HepG2 (cell line): ENCODE results near the gene PCDHA13. TPM values are rescaled to one million over a fixed set of nuclear protein-coding genes. Genes with fewer than 3 reads are reported as not detected.

Experiments
- ATAC-seq: fragments of 200-7000 bp; cut with Tn5 transposase; 3 replicates; pipeline ENCODE4 v1.9.1; 2020; ENCODE audit warnings: mild to moderate bottlenecking, moderate library complexity
- BruUV-seq: library from RNA; stranded (reverse); fragments of 400-500 nt; replicated peaks from 2 replicates; lab custom pipeline; 2021; lab: Mats Ljungman, UMichigan
- CTCF ChIA-PET: fragments of 300-600 bp; formaldehyde crosslinking; extraction: SDS; loops from one replicate; lab custom pipeline; 2021; ENCODE audit warnings: low total read pairs, inconsistent platforms, low intra/inter-chr PET ratio; lab: Yijun Ruan, JAX
- POLR2A ChIA-PET: fragments of 350-600 bp; sonication (Branson Sonifier 250); formaldehyde crosslinking; loops from one replicate; lab custom pipeline; 2020; ENCODE audit warnings: antibody characterized with exemption, inconsistent platforms; lab: Yijun Ruan, JAX
- DNase-seq: peaks from one replicate; pipeline ENCODE4 v3.0.0-alpha.2; 2015; ENCODE audit warnings: low spot score
- FAIRE-seq: peaks from 3 replicates; lab custom pipeline; 2011; peaks lifted over from hg19 to GRCh38; lab: Jason Lieb, UNC
- H2AFZ ChIP-seq: one replicate; pipeline ENCODE4 v1.6.1; 2011; ENCODE audit warnings: low read length, inconsistent platforms
- H3K27ac ChIP-seq: fragments of 300-600 bp; 3 replicates; pipeline ENCODE4 v1.8.0; 2011; ENCODE audit warnings: mixed run types, mild to moderate bottlenecking, mixed read lengths, low read length, inconsistent platforms; ENCODE audit not compliant: insufficient read depth; ENCODE audit errors: extremely low read length
- H3K27me3 ChIP-seq, 2 experiments: fragments of 200-600 bp in 1 of 2; 2 replicates in 1 of 2; 3 replicates in 1 of 2; pipeline versions ENCODE4 v1.6.0 to v1.8.0; 2011; ENCODE audit warnings: low read length in 2 of 2, mild to moderate bottlenecking in 2 of 2, moderate library complexity in 2 of 2, inconsistent platforms in 1 of 2; ENCODE audit not compliant: insufficient read depth in 2 of 2, control insufficient read depth in 1 of 2
- H3K36me3 ChIP-seq, 2 experiments: fragments of 200-600 bp in 1 of 2; replicated peaks in 1 of 2; 2 replicates in 1 of 2; 3 replicates in 1 of 2; pipeline versions ENCODE4 v1.5.1 to v1.8.0; 2011; ENCODE audit warnings: low read length in 2 of 2, inconsistent platforms in 1 of 2; ENCODE audit not compliant: insufficient read depth in 2 of 2, control insufficient read depth in 1 of 2
- H3K4me1 ChIP-seq: 2 replicates; pipeline ENCODE4 v1.5.1; 2012; ENCODE audit warnings: low read length, inconsistent platforms; ENCODE audit not compliant: insufficient read depth
- H3K4me2 ChIP-seq: 2 replicates; pipeline ENCODE4 v1.6.0; 2011; ENCODE audit warnings: low read depth, low read length, inconsistent platforms
- H3K4me3 ChIP-seq, 3 experiments: fragments of 200-600 bp in 1 of 3; sonication (generic), shearing (Covaris generic) in 1 of 3; replicated peaks in 1 of 3; 2 replicates each; pipeline ENCODE4 v1.5.1; 2011 to 2016; ENCODE audit warnings: low read length in 3 of 3, inconsistent platforms in 2 of 3, low read depth in 2 of 3, mild to moderate bottlenecking in 2 of 3, control low read depth in 1 of 3, mixed read lengths in 1 of 3; ENCODE audit not compliant: insufficient read depth in 1 of 3
- H3K79me2 ChIP-seq: one replicate; pipeline ENCODE4 v1.6.1; 2011; ENCODE audit warnings: low read length, inconsistent platforms; ENCODE audit not compliant: insufficient read depth
- H3K9ac ChIP-seq: 2 replicates; pipeline ENCODE4 v1.6.0; 2011; ENCODE audit warnings: mild to moderate bottlenecking, low read depth, low read length, inconsistent platforms; ENCODE audit not compliant: insufficient read depth
- H3K9me3 ChIP-seq: 2 replicates; pipeline ENCODE4 v1.5.1; 2012; ENCODE audit warnings: mild to moderate bottlenecking, low read length
- H4K20me1 ChIP-seq: 2 replicates; pipeline ENCODE4 v1.6.0; 2011; ENCODE audit warnings: inconsistent platforms, mild to moderate bottlenecking, low read length, moderate library complexity; ENCODE audit not compliant: insufficient read depth
- GABPB1 ChIP-seq: IDR thresholded peaks from 2 replicates; pipeline ENCODE4 v1.6.1; 2016; ENCODE audit warnings: mild to moderate bottlenecking, missing genetic modification reagents, moderate library complexity, missing compliant biosample characterization
- MIER2 ChIP-seq: IDR thresholded peaks from 2 replicates; pipeline ENCODE4 v1.6.1; 2016; ENCODE audit warnings: missing biosample characterization, missing genetic modification reagents
- STAT5B ChIP-seq: sonication (generic); formaldehyde crosslinking; IDR thresholded peaks from 2 replicates; pipeline ENCODE4 v1.4.0; 2020; ENCODE audit warnings: missing genetic modification reagents
- TBX2 ChIP-seq: sonication (generic); formaldehyde crosslinking; IDR thresholded peaks from 2 replicates; pipeline ENCODE4 v1.5.0; 2020; ENCODE audit warnings: missing genetic modification reagents, mild to moderate bottlenecking, borderline replicate concordance
- TEAD3 ChIP-seq: optimal IDR thresholded peaks from 2 replicates; pipeline ENCODE3; 2016; ENCODE audit warnings: borderline replicate concordance
- TSC22D2 ChIP-seq: sonication (generic); formaldehyde crosslinking; IDR thresholded peaks from 2 replicates; pipeline ENCODE4 v1.5.1; 2020; ENCODE audit warnings: missing genetic modification reagents, mild to moderate bottlenecking, borderline replicate concordance
- ZNF572 ChIP-seq: sonication (generic); formaldehyde crosslinking; IDR thresholded peaks from 2 replicates; pipeline ENCODE4 v1.5.1; 2020; ENCODE audit warnings: mild to moderate bottlenecking, missing genetic modification reagents
- WGBS: methylation state at CpG from one replicate; pipeline ENCODE4 v1.1.6; 2017; ENCODE audit warnings: low lambda C conversion rate; 5-methylcytosine and 5-hydroxymethylcytosine counted together
- in situ Hi-C: cut with HindIII; loops from 2 replicates; pipeline ENCODE4 v1.10.0; 2017; ENCODE audit warnings: low pct_unique_long_range_greater_than_20kb; ENCODE audit not compliant: extremely low pct_ligation_motif_present
- intact Hi-C: fragments of 100-400 bp; cut with micrococcal nuclease; formaldehyde crosslinking; loops from one replicate; pipeline ENCODE4 v1.10.0; 2022; ENCODE audit not compliant: unreplicated experiment
- polyA plus RNA-seq, 8 experiments: library from polyadenylated mRNA; depleted of rRNA in 3 of 8; stranded (reverse) in 7 of 8; unstranded in 1 of 8; fragments of >200 nt; fragmentation: Illumina TruSeq in 4 of 8; extraction: Trizol in 4 of 8; gene quantifications; 2 replicates each; pipeline versions ENCODE4 v1.2.1 to v1.2.3, GENCODE V29; 2011 to 2016; ENCODE audit warnings: low read depth in 4 of 8, missing spikeins in 1 of 8, mixed read lengths in 1 of 8; ENCODE audit not compliant: insufficient read depth in 1 of 8
- total RNA-seq, 5 experiments: library from RNA; depleted of rRNA; stranded (reverse); fragments of >200 nt; fragmentation: Illumina TruSeq; extraction: Trizol; gene quantifications; 2 replicates each; pipeline ENCODE4 v1.2.3, GENCODE V29; 2016; ENCODE audit warnings: low read depth in 1 of 5

Gene PCDHA13
- total and polyA plus RNA-seq, 2 of the 13 experiments (the other 11 are each of a cell fraction or from before 2014, with no cell fraction given) = 0.03 to 0.04 TPM

DNA sequence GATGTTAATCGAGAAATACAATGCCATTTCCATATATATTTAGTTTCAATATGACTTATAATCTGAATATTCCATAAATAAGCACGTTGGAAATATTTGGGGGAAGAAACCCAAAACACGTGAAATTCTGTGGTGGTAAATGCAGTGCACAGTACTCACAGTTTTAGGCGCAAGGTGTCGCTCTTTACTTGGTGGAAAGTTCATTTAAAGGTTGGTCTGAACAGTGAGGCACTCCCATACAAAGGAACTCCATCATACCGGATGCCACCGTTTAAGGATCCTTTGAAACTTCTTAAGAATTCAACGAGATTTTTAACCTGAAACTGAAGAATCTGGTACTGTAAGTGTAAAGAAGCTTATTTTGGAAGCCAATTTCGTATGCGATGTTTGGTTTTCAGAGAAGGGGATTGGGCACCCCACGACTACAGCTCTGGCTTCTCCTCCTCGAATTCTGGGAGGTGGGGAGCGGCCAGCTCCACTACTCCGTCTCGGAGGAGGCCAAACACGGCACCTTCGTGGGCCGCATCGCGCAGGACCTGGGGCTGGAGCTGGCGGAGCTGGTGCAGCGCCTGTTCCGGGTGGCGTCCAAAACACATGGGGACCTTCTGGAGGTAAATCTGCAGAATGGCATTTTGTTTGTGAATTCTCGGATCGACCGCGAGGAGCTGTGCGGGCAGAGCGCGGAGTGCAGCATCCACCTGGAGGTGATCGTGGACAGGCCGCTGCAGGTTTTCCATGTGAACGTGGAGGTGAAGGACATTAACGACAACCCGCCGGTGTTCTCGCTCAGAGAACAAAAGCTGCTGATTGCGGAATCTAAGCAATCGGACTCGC, 13.0 kb upstream of the PCDHA13 start, which contains the start of gene PCDHA11 (continued):
- TF ChIP-seq STAT5B (CRISPR knock-in tag) = no peak
- TF ChIP-seq GABPB1 (CRISPR knock-in tag) = peak; percentile 38; the same call in 1 of the 2 replicates
- TF ChIP-seq ZNF572 (CRISPR knock-in tag) = no peak
- 0 out of 2 replicates have a peak, but pooled peaks have one; percentile 34 for TF ChIP-seq TBX2 (CRISPR knock-in tag)

DNA sequence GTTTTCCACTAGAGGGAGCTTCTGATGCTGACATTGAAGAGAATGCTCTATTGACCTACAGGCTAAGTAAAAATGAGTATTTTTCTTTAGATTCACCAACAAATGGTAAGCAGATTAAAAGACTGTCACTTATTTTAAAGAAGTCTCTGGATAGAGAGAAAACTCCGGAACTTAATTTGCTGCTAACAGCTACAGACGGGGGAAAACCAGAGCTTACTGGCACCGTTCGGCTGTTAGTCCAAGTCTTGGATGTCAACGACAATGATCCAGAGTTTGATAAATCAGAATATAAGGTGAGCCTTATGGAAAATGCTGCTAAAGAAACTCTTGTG, 12.4 kb upstream of the PCDHA13 start:
- CTCF ChIA-PET = interaction anchor here (2.6 kb wide), 1 partner anchor 171 kb away, joined by 34 read pairs; no protein-coding TSS in a partner anchor
- in situ Hi-C loops = loop anchor here (5.0 kb wide), 1 partner anchor 173 kb away; no protein-coding TSS in a partner anchor
- Histone ChIP-seq H3K4me2 (no peak overlapping the region), H3K27me3 (no peaks in the 10 kb centered on the region), H4K20me1 (no peaks in the 10 kb centered on the region), H3K9me3 (no peaks in the 10 kb centered on the region), H3K36me3 (no peaks in the 10 kb centered on the region), H3K27ac (no peak overlapping the region), H3K4me3 (0 out of 6 replicates have a peak overlapping the region, but pooled peaks of 1 of the 3 experiments have one; percentile 28), H2AFZ (no peak overlapping the region), H3K4me1 (no peaks in the 10 kb centered on the region), H3K9ac (no peak overlapping the region), H3K79me2 (no peaks in the 10 kb centered on the region)
- POLR2A ChIA-PET = no interaction called here
- no peak for TF ChIP-seq TSC22D2 (CRISPR knock-in tag)
- peak; percentile 21 for TF ChIP-seq TEAD3 (CRISPR knock-in tag)
- TF ChIP-seq MIER2 (CRISPR knock-in tag) = 0 out of 2 replicates have a peak, but pooled peaks have one; percentile 31
- BruUV-seq = no TSS peak
- ATAC-seq = no peak
- intact Hi-C loops = loop anchor here (2.0 kb wide), 1 partner anchor 29 kb away; the partner anchor contains the start of gene PCDHA8
- no peak for DNase-seq
- 68% methylated on average over 5 of the region's 5 CpGs for WGBS
- FAIRE-seq = no peak
